GM23248 (cell line): ENCODE measurements around the gene FGF2.

ENCODE experiments used
- EZH2 ChIP-seq: fragments of 200-600 bp; sonication (generic); IDR thresholded peaks from 2 replicates; pipeline ENCODE4 v1.6.1; 2018; ENCODE audit warnings: antibody characterized with exemption, mild to moderate bottlenecking; ENCODE audit not compliant: insufficient read depth, poor library complexity, severe bottlenecking
- EZH2phosphoT487 ChIP-seq: fragments of 200-600 bp; sonication (generic); IDR thresholded peaks from 2 replicates; pipeline ENCODE4 v1.6.1; 2018; ENCODE audit warnings: antibody characterized with exemption, moderate library complexity, mild to moderate bottlenecking, low read depth; ENCODE audit not compliant: insufficient read depth

GRCh38 chr4:122819708-122820449, 6.8 kb upstream of the FGF2 start:
- TF ChIP-seq EZH2phosphoT487 (no peak), EZH2 (no peak)
